T-cell (primary cell): ENCODE data around the gene ZBED2. TPM values are rescaled to one million over a fixed set of nuclear protein-coding genes. Genes with fewer than 3 reads are reported as not detected.
"Not testable (repeated sequence)": the region's sequence is repeated elsewhere in the genome, so short reads cannot be mapped to it uniquely, and the experiment has no call there.

ENCODE experiments used
- ATAC-seq, 4 experiments: fragments of 200-7000 bp in 3 of 4; fragments of 150-1000 bp in 1 of 4; cut with Tn5 transposase; replicated peaks in 1 of 4; 1 replicate in 3 of 4; 2 replicates in 1 of 4; pipeline ENCODE4 v1.10.0; 2021; ENCODE audit warnings: moderate library complexity in 3 of 4, mild to moderate bottlenecking in 2 of 4, moderate number of reproducible peaks in 1 of 4
- CTCF ChIA-PET, 2 donors: fragments of 300-600 bp; sonication (Branson Sonifier 250); formaldehyde crosslinking; loops; one replicate each; lab custom pipeline; 2022; ENCODE audit warnings: antibody characterized with exemption in 2 of 2; lab: Charles Lee
- POLR2A ChIA-PET, 2 donors: fragments of 300-600 bp; sonication (Branson Sonifier 250); formaldehyde crosslinking; loops; one replicate each; lab custom pipeline; 2022; ENCODE audit warnings: antibody characterized with exemption in 2 of 2; lab: Charles Lee
- DNase-seq, 35 experiments: peaks; one replicate each; pipeline versions ENCODE4 v3.0.0 to v3.0.0-alpha.2; 2013 to 2023
- H3K27ac ChIP-seq: one replicate; pipeline ENCODE4 v1.5.1; 2013; ENCODE audit warnings: low read length
- H3K27me3 ChIP-seq, 2 experiments: replicated peaks in 1 of 2; 1 replicate in 1 of 2; 2 replicates in 1 of 2; pipeline versions ENCODE4 v1.6.1 to v1.7.0; 2013; ENCODE audit warnings: low read length in 1 of 2, mixed read lengths in 1 of 2; ENCODE audit not compliant: control insufficient read depth in 2 of 2, insufficient read depth in 2 of 2; ENCODE audit errors: extremely low read depth in 1 of 2
- H3K36me3 ChIP-seq, 2 donors: 1 replicate in 1 of 2; 2 replicates in 1 of 2; pipeline versions ENCODE4 v1.6.1 to v1.7.0; 2013; ENCODE audit warnings: low read length in 1 of 2; ENCODE audit not compliant: control insufficient read depth in 2 of 2, insufficient read depth in 1 of 2; ENCODE audit errors: extremely low read depth in 1 of 2
- H3K4me1 ChIP-seq, 2 experiments: 1 replicate in 1 of 2; 2 replicates in 1 of 2; pipeline versions ENCODE4 v1.6.1 to v1.7.0; 2013; ENCODE audit warnings: low read length in 2 of 2, mixed read lengths in 1 of 2; ENCODE audit not compliant: insufficient read depth in 2 of 2, control insufficient read depth in 1 of 2; ENCODE audit errors: extremely low read depth in 1 of 2
- H3K4me3 ChIP-seq, 2 donors: 1 replicate in 1 of 2; 2 replicates in 1 of 2; pipeline versions ENCODE4 v1.5.1 to v1.7.0; 2013; ENCODE audit warnings: mild to moderate bottlenecking in 2 of 2, low read length in 1 of 2, moderate library complexity in 1 of 2; ENCODE audit not compliant: control insufficient read depth in 1 of 2; ENCODE audit errors: extremely low read depth in 1 of 2
- H3K9me3 ChIP-seq: 2 replicates; pipeline ENCODE4 v1.7.0; 2013
- H3K27ac Mint-ChIP-seq, 2 donors: one replicate each; pipeline ENCODE4 v1.8.0; 2020 to 2021; ENCODE audit warnings: mild to moderate bottlenecking in 2 of 2, mixed read lengths in 2 of 2
- H3K27me3 Mint-ChIP-seq, 2 donors: one replicate each; pipeline ENCODE4 v1.8.0; 2021 to 2022; ENCODE audit warnings: mixed read lengths in 2 of 2
- H3K36me3 Mint-ChIP-seq: one replicate; pipeline ENCODE4 v1.8.0; 2021; ENCODE audit warnings: mixed read lengths
- H3K4me1 Mint-ChIP-seq, 3 donors: one replicate each; pipeline ENCODE4 v1.8.0; 2020 to 2022; ENCODE audit warnings: mixed read lengths in 3 of 3, mild to moderate bottlenecking in 1 of 3
- H3K4me3 Mint-ChIP-seq, 3 donors: one replicate each; pipeline ENCODE4 v1.8.0; 2020 to 2022; ENCODE audit warnings: mild to moderate bottlenecking in 3 of 3, mixed read lengths in 3 of 3, moderate library complexity in 3 of 3
- H3K9me3 Mint-ChIP-seq, 3 donors: one replicate each; pipeline ENCODE4 v1.8.0; 2020 to 2022; ENCODE audit warnings: mixed read lengths in 3 of 3
- WGBS: methylation state at CpG from one replicate; pipeline ENCODE4 v1.1.5; 2013; ENCODE audit warnings: missing lambda C conversion rate; ENCODE audit not compliant: insufficient coverage; 5-methylcytosine and 5-hydroxymethylcytosine counted together
- total RNA-seq, 35 experiments: library from RNA in 6 of 35; stranded (reverse) in 6 of 35; fragments of 120-200 nt in 1 of 35; gene quantifications; one replicate each; pipeline versions ENCODE4 v1.2.1 to v1.2.4 and lab custom pipeline; 2013 to 2026

The ZBED2 gene
- total RNA-seq, 5 donors from 2014 or later (not counting 1 experiment from before 2014, with no cell fraction given): 0.35 to 0.82 (median 0.73) TPM; not detected in 2

- H3K27ac ChIP-seq: no peak overlapping the region
- no peaks in the 10 kb centered on the region for H3K9me3 ChIP-seq
- peaks cover 66 to 73% (median 69%) of the 10 kb centered on the region in 3 donors for H3K4me1 Mint-ChIP-seq
- no peaks in the 10 kb centered on the region for H3K27me3 Mint-ChIP-seq
- no peak overlapping the region for H3K4me3 Mint-ChIP-seq
- ChIA-PET CTCF (interaction anchor here (0.6 to 1.4 kb wide), 2 partner anchors 33 to 46 kb away, joined by 3 read pairs; no protein-coding TSS in a partner anchor), POLR2A (interaction anchor here in 1 of 2 donors (0.7 kb wide), 1 partner anchor 467 kb away, joined by 4 read pairs; no protein-coding TSS in a partner anchor)
- no peak overlapping the region for H3K4me3 ChIP-seq
- peaks cover 60% of the 10 kb centered on the region for H3K36me3 Mint-ChIP-seq
- DNase-seq (no peak), ATAC-seq (no peak)
- peaks cover 5 to 34% of the 10 kb centered on the region in 2 donors for H3K36me3 ChIP-seq
- H3K27ac Mint-ChIP-seq: peak overlapping the region in 1 of 2 donors; percentile 55
- H3K9me3 Mint-ChIP-seq: no peaks in the 10 kb centered on the region
- H3K27me3 ChIP-seq: no peaks in the 10 kb centered on the region
- 94% methylated on average over 7 of the region's 12 CpGs for WGBS
- H3K4me1 ChIP-seq: peaks cover 3 to 16% of the 10 kb centered on the region in 2 experiments
Measured at GRCh38 chr3:111570404-111571030, 24.6 kb downstream of the ZBED2 start.

DNA sequence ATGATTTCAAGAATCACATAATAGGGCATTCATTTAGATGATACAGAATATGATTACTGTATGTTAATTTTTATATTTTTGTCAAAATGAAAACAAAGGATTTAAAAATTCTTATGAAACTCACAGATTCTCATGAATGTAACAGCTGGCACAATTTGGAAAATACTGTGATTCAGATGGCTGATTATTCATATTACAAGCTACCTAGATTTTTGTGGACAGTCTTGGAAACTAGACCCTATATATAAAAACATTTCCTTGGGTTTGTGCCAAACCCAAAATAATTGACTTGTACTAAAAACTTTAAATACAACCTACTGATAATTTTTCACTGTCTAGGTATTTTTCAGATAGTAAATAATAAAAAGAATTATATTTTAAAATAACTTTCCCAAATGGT, 26.2 kb downstream of the ZBED2 start:
- H3K27me3 ChIP-seq: no peaks in the 10 kb centered on the region
- peaks cover 3 to 16% of the 10 kb centered on the region in 2 experiments for H3K4me1 ChIP-seq
- H3K36me3 Mint-ChIP-seq: peaks cover 58% of the 10 kb centered on the region
- peaks cover 78 to 80% (median 79%) of the 10 kb centered on the region in 3 donors for H3K4me1 Mint-ChIP-seq
- H3K4me3 ChIP-seq: no peak overlapping the region
- H3K27ac Mint-ChIP-seq: no peak overlapping the region
- DNase-seq (no peak), ATAC-seq (no peak)
- H3K4me3 Mint-ChIP-seq: no peak overlapping the region
- POLR2A ChIA-PET: no interaction called here
- CTCF ChIA-PET: no interaction called here
- H3K27me3 Mint-ChIP-seq: no peaks in the 10 kb centered on the region
- H3K9me3 Mint-ChIP-seq: no peaks in the 10 kb centered on the region
- H3K27ac ChIP-seq: no peak overlapping the region
- H3K36me3 ChIP-seq: peaks cover 5 to 31% of the 10 kb centered on the region in 2 donors
- H3K9me3 ChIP-seq: no peaks in the 10 kb centered on the region

DNA sequence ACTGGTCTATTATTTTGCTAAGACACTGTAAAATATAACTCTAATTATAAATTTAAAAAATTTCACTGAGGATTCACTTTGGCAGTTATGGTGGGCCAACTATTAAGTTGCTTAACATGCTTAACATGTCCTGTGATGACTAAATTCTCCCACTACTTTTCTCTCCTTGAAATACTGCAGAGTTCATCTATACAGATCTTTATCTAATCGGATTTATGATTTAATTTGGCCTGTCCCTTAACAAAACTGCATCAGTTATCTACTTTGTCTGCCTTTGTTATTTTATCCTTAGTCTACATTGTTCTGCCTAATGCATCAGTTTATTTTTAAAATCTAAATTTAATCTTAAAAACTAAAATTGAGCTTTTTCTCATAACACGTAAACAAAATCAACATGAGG, 26.8 kb downstream of the ZBED2 start:
- ATAC-seq (no peak), DNase-seq (no peak)
- ChIA-PET POLR2A (no interaction called here), CTCF (interaction anchor here in 1 of 2 donors (0.6 kb wide), 1 partner anchor 21 kb away, joined by 3 read pairs; no protein-coding TSS in a partner anchor)
- H3K36me3 ChIP-seq: peaks cover 5 to 31% of the 10 kb centered on the region in 2 donors
- no CpG with 5 or more reads among the region's 2 CpGs for WGBS
- H3K27me3 ChIP-seq: no peaks in the 10 kb centered on the region
- Mint-ChIP-seq H3K9me3 (no peaks in the 10 kb centered on the region), H3K27ac (no peak overlapping the region), H3K27me3 (no peaks in the 10 kb centered on the region), H3K4me3 (no peak overlapping the region), H3K36me3 (peaks cover 54% of the 10 kb centered on the region), H3K4me1 (peaks cover 76 to 79% (median 78%) of the 10 kb centered on the region in 3 donors)
- H3K27ac ChIP-seq: no peak overlapping the region
- H3K4me1 ChIP-seq: peaks cover 3 to 16% of the 10 kb centered on the region in 2 experiments
- no peaks in the 10 kb centered on the region for H3K9me3 ChIP-seq
- no peak overlapping the region for H3K4me3 ChIP-seq

DNA sequence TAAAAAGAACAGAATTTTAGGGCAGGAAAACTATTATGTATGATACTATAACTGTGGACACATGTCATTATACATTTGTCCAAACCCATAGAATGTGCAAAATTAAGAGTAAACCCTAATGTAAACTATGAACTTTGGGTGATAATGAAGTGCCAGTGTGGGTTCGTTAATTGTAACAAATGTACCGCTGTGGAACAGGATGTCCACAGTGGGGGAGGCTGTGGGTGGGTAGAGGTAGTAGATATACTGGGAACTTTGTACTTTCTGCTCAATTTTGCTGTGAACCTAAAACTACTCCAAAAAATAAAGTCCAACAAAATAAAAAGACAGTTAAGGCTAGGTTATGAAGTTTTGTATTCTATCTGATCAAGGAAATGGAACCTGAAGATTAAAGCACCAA, 28.3 kb downstream of the ZBED2 start:
- no peak overlapping the region for H3K27ac ChIP-seq
- peaks cover 53% of the 10 kb centered on the region for H3K36me3 Mint-ChIP-seq
- H3K4me3 Mint-ChIP-seq: no peak overlapping the region
- no peaks in the 10 kb centered on the region for H3K9me3 Mint-ChIP-seq
- H3K4me1 ChIP-seq: peaks cover 9 to 16% of the 10 kb centered on the region in 2 experiments
- DNase-seq (no peak), ATAC-seq (no peak)
- H3K27ac Mint-ChIP-seq: peak overlapping the region; percentile 19 to 72
- no CpG with 5 or more reads among the region's 2 CpGs for WGBS
- CTCF ChIA-PET: no interaction called here
- H3K27me3 ChIP-seq: no peaks in the 10 kb centered on the region
- H3K27me3 Mint-ChIP-seq: no peaks in the 10 kb centered on the region
- POLR2A ChIA-PET: no interaction called here
- no peaks in the 10 kb centered on the region for H3K9me3 ChIP-seq
- peaks cover 76 to 79% (median 78%) of the 10 kb centered on the region in 3 donors for H3K4me1 Mint-ChIP-seq
- H3K36me3 ChIP-seq: peaks cover 5 to 23% of the 10 kb centered on the region in 2 donors
- H3K4me3 ChIP-seq: no peak overlapping the region

GRCh38 chr3:111561902-111562301, 33.2 kb downstream of the ZBED2 start:
- H3K27me3 ChIP-seq, H3K27ac ChIP-seq, H3K4me1 ChIP-seq, ATAC-seq, H3K9me3 ChIP-seq, H3K9me3 Mint-ChIP-seq, H3K27me3 Mint-ChIP-seq, DNase-seq, H3K4me3 ChIP-seq, H3K36me3 ChIP-seq, CTCF ChIA-PET, H3K27ac Mint-ChIP-seq: not testable (repeated sequence)
- POLR2A ChIA-PET: interaction anchor here in 1 of 2 donors (0.9 kb wide), 1 partner anchor 8 kb away, joined by 4 read pairs; no protein-coding TSS in a partner anchor
- Mint-ChIP-seq H3K4me1 (peaks cover 41 to 46% (median 45%) of the 10 kb centered on the region in 3 donors), H3K4me3 (peak overlapping the region in 1 of 3 donors; percentile 29), H3K36me3 (peaks cover 17% of the 10 kb centered on the region)
- no CpG with 5 or more reads among the region's 25 CpGs for WGBS

DNA sequence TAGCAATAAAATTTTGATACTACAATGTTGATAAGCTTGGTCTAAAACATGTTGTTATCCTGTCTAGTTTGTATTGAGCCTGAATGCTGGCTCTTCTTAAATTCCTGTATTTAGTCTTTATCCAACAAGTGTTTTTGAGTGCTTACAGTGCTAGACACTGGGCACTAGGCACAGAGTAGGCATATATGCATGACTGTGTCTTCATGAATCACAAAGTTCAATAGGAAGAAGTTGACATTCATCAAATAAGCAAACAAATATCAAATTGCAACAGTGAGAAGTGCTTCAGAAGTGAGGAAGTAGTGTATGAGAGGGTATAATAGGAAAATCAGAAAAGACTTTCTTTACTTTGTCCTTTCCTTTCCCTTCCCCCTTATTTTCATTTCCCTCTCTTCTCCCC, 46.4 kb downstream of the ZBED2 start:
- Mint-ChIP-seq H3K27me3 (no peaks in the 10 kb centered on the region), H3K4me1 (peaks cover 35 to 42% (median 39%) of the 10 kb centered on the region in 3 donors), H3K36me3 (peaks cover 14% of the 10 kb centered on the region), H3K27ac (no peak overlapping the region), H3K4me3 (no peak overlapping the region), H3K9me3 (no peaks in the 10 kb centered on the region)
- Histone ChIP-seq H3K27ac (peak overlapping the region; percentile 95), H3K4me3 (peak overlapping the region; percentile 40 to 59), H3K4me1 (peaks cover 40 to 82% of the 10 kb centered on the region in 2 experiments), H3K27me3 (no peaks in the 10 kb centered on the region), H3K36me3 (peaks cover 0 to 20% of the 10 kb centered on the region in 2 donors), H3K9me3 (no peaks in the 10 kb centered on the region)
- ChIA-PET CTCF (interaction anchor here (0.6 kb wide), 3 partner anchors 10 to 1446 kb away, joined by 3 to 8 read pairs (median 5); no protein-coding TSS in a partner anchor), POLR2A (interaction anchor here in 1 of 2 donors (2.1 kb wide), 1 partner anchor 62 kb away, joined by 9 read pairs; no protein-coding TSS in a partner anchor)
- ATAC-seq (no peak), DNase-seq (no peak)
